GM19099 (cell line): Measurements from ENCODE around the gene ATP10A.

ENCODE experiments used
- POLR2A ChIP-seq: IDR thresholded peaks from 3 replicates; pipeline ENCODE4 v1.6.1; 2011; ENCODE audit warnings: low read depth; ENCODE audit not compliant: insufficient read length; ENCODE audit errors: extremely low read depth

The ATP10A gene

DNA sequence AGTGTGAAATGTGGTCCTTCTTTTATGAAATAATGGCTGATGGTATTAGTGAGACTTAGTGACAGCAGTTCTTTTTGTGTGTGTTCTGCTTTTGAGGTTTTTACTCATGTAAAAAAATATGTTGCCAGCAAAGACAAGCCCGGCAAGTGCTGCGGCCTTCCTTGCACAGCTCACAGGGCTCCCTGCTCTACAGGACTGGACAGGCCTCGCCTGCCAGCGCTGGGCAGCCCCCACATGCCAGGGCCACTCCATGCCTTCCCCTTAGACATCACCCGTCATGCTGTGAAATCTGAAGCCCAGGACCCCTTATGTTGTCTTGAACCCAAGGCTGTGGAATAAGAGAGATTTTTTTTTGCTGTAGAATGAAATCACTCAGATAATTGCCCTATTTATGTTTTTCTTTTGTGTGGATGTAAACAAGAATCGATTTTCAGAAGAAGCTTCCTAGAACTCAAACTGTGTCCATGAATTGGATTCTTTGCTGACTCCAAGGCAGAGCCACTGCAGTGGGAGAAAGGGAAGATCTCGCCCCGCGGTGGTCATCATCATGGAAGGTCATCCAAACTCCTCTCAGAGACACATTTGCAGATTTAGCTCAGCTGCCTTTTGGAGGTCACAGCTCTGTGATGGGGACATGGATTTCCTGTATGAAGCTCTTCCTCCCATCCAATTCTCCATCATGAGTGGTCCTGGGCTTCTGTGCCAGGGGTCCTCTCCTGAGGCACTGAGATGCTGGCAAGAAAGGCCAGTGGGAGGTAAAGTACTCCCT lies 150.8 kb downstream of the ATP10A start:
- TF ChIP-seq POLR2A: no peak

DNA sequence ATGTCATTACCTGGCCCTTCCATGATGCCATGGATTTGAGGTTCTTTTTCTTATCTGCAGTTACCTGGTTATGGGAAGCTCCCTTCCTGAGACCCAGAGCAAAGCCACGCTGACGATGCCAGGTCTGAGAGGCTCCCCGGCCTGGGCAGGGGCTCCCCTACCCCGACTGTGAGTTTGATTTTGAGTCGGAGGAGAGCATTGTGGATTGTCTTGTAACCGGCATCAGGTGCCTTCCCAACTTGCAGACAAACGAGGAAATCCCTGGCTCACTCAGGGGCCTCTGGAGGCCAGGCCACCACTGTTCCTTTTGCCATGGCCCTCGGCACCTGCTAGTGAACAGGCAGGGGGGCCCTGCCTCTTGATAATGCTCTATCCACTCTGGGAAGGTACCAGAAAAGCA lies 151.4 kb downstream of the ATP10A start:
- TF ChIP-seq POLR2A: no peak

DNA sequence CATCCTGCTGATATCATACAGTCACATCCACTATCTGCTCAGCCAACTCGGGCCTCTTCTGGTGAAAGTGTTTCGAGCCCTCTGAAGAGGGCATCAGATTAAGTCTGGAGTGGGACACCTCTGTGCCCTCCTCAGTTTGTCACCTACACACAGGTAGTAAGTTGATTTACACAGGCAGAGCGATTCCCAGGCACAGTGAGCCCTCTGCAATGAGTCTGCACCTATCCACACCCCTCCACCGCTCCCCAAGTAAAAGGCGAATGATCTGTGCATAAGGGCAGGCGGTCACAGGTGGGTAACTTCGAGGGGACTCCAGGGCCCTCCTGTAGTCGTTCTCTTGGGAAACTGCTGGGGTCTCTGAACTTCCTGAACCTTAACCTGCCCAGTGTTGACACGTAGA lies 152.0 kb downstream of the ATP10A start:
- TF ChIP-seq POLR2A: no peak

DNA sequence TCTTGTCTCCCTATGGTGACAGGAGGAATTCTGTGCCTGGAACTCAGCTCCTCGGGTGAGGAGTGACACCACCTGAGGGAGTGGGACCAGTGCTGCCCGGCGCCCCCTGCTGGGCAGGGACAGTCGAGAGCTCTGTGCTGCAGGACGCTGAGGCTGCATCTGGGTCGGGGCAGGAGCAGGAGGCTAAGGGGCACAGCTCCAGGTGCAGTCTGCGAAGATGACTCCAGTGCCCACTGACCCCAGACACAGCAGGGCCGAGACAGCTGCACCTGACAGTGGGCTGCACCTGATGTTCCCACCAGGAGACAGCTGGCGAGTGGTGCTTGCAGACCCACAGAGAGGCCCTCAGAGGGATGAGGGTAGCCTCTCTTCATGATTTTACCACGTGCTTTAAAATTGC lies 152.9 kb downstream of the ATP10A start:
- TF ChIP-seq POLR2A: no peak

DNA sequence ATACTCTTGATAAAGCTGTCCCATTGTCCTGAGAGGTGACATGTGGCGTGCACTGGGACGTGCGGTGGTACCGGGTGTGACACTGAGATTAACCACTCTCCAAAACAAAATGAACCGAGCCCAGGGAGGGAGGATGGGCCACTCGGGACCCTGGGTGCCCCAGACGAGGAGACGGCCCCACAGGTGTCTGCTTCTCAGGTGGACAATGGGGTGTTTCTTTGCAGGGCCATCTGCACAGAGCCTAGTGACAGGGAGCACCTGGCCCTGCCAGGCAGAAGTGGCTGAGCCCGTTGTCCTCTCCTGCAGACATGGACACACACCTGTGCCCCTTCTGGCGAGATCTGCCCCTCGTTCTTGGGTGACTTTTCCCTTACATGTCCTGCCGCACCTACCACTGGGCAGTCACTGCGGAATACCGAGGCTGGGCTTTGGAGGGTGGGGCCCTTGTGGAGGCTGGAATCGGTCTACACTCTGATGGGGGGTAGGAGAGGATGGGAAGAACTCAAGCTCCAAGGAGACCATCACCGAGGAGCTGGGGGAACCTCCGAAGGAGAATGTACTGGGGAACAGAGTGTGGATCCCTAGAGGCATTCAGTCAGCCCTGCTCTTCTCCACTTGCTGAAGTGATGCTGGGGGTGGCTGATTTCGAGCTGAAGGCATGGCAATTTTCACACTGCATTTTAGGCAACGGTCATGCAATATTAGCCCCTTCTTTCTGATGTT lies 153.5 kb downstream of the ATP10A start:
- no peak for TF ChIP-seq POLR2A

DNA sequence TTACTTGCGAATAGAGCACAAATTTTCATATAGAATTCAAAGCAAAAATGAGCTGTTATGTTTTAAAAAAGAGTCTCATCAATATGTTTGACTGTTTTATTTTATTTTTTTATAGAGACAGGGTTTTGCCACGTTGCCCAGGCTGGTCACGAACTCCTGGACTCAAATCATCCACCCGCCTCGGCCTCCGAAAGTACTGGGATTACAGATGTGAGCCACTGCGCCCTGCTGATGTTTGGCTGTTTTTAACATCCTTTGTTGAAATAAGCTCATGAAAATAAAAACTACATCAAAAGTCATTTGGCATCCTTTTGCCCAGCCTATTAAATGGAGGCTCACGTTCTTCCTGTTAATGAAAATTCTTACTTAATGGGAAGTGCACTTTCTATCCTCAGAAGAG lies 154.7 kb downstream of the ATP10A start:
- no peak for TF ChIP-seq POLR2A

DNA sequence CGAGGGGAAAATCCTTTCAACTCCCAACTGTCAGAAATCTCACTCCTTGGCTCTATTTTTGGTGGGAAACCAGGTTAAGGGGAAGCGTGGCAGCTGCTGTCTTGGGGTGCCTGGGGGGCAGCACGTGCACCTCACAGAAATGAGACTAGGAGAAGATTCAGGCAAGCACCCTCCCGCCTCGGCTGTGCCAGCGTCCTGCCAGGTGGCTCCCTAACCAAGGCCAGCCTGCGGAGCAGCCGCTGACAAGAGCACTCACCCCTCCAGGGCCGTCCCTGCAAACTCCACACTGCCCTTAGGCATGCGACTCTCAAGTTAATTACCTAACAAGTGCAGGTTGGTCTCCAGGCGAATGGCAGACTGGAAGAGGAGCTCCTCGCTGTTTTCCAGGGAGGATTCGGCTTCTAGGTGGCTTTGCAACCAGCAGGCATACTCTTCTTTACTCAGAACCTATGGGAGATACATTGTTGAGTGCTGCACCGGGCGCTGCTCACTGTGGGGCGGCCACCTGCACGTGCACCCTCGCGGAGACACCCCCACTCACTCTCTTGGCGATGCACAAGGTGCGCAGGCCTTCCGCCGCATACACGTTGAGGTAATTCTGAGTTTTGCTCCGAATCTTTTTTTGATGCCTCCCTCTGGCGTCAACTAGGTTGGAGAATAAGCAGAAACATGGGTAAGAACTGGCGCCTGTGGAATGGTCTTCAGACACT lies 155.3 kb downstream of the ATP10A start:
- TF ChIP-seq POLR2A: no peak

DNA sequence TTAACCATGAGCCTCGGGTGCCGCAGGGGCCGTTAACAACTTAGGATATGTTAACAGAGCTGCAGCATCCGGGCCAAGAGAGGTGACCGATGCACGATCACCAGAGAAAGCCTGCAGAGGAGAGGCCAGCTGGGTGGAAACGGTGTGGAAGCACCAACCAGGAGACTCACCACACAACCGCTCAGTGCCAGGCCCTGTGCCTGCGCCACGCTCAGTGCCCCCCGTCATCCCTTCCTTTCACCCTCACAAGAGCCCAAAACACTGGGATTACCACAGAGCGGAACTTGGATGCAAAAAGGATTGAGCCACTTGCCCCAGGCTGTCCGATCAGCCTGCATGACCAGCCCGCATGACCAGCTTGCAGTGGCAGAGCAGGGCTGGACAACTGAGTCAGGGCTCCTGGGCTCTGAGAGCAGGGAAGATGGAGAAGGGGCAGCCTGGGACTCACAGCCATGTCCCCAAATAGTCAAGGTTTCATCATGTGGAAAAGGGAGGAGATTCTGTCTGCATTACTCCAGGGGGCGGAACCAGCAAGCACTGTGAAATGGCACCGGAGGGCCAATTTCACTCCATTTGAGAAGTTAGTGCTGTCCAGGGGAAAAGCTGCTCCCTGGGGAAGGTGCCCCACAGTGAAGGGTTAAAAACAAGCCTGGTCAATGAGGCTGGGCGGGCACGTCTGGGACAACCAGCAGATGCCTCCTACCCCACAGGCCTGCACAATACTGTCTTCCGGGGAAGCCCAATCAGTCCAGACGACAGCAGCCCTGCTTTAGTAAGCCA lies 156.8 kb downstream of the ATP10A start:
- TF ChIP-seq POLR2A: no peak

DNA sequence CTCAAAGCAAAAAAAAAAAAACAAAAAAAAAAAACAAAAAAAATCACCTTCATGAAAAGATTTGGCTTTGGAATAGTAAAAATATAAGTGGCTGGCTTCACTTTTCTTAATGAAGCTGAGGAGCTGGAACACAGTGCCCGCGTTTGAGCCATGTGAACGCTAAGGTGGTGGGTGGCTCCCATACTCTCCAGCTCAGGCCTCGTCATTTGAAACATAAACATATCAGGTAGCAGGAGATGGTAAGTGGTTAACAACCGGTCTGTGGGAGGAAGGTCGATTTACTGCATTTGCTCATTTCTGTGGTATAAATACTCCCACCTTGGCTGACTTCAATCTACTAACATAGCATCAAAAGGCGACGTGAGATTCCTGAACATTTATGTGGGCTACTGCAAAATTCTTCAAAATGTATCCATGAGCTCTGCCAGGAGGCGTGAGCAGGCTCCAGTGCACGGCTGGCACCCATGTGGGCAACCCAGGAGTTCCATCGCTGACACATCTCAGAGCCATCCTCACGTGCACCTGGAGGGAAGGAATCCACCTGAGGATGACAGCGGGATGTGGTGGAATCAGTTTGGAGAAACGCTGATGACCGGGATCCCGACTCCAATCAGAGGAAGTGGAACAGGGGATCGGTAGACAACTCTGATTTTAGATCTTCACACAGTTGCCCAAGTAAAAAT lies 157.6 kb downstream of the ATP10A start:
- no peak for TF ChIP-seq POLR2A

DNA sequence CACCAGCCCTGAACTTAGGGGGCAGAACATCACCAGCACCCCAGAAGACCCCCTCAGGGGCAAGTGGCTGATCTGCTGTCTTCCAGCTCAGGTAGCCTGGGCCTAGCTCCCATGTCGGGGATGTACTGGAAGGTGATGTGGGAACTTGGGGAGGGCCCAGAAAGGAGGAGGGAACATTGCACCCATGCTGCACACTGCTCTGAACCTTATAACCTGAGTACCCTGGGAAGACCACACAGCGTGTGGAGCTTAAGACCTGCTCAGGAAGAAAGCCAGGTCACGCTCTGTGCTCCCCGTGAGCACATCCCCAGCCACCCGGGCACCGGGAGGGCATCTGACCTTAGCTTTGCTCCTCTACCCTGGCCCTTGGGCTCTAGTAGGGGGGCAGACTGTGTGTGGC lies 159.4 kb downstream of the ATP10A start:
- no peak for TF ChIP-seq POLR2A

DNA sequence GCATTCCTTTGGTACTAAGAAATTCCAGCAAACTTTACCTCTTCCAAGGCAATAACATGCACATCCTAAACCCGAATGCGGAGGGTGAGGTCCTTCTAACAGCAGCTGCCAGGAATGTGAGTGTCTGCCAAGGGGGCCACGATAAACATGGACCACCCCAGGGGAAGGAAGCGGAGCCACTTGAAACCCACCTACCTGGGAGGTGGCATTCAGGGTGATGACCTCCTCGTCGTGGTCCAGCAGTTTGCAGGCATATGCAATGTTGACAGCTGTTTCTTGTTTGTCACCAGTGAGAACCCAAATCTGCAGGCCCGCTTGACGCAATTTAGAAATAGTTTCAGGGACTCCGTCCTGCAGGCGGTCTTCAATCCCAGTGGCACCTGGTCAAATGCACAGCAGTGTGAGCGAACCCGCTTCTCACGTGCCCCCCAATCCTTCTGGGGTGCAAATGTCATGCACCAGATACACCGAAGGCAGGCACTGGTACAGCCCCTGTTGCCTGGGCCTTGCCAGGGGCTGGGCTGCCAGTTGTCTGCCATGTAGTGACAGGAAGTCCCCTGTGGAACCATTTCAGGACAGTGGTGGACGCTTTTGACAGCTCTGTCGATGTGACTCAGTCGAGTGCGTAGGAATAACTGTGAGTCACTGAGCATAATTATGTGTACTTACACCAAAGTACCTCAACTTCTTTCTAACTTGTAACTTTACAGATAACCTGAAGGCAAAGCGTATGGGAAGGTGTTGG lies 161.2 kb downstream of the ATP10A start:
- no peak for TF ChIP-seq POLR2A

DNA sequence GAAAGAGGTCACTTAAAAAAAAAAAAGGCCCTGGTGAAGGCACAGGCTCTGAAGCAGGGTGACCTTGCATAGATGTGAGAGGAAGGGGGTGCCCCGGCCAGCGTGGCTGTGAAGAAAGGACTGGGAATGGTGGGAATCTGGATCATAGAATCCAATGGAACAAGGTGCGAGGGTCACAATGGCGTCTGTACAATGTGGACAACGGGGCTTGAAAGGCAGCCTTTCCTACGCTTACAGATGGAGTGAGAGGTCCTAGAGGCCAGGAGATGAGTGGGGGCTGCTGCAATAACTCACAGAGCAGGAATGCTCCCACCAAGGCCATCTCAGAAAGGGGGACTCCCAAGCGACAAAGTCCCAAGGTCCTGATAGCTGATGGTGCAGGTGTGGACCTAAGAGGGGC lies 162.2 kb downstream of the ATP10A start:
- no peak for TF ChIP-seq POLR2A

DNA sequence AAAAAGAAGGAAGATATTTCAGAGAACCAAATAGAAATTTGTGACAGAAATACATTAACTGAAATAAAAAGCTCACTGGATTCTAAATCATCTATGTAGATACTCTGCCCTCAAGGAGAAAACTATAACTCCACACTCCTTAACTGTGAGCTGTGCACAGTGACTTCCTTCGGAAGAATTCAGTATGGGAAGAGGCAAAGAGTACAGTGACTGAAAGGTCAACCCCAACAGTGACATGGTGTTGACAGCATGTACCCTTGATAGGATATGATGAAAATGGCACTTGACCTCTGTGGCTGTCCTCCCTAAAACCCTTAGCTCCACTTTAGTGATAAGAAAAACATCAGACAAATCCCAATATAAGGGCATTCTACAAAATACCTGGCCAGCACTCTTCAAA lies 165.5 kb downstream of the ATP10A start:
- no peak for TF ChIP-seq POLR2A
